PC-9 (cell line): ENCODE measurements around the gene CRADD. TPM values are rescaled to one million over a fixed set of nuclear protein-coding genes. Genes with fewer than 3 reads are reported as not detected.

Source experiments
- BruUV-seq: library from RNA; stranded (reverse); fragments of 400-500 nt; replicated peaks from 2 replicates; lab custom pipeline; 2021; lab: Mats Ljungman, UMichigan
- CTCF ChIA-PET: fragments of 300-600 bp; sonication (Branson Sonifier 250); formaldehyde crosslinking; loops from one replicate; lab custom pipeline; 2022; ENCODE audit warnings: antibody characterized with exemption; lab: Charles Lee
- POLR2A ChIA-PET: fragments of 300-600 bp; sonication (Branson Sonifier 250); formaldehyde crosslinking; loops from one replicate; lab custom pipeline; 2022; ENCODE audit warnings: antibody characterized with exemption; ENCODE audit not compliant: unreplicated experiment; lab: Charles Lee
- DNase-seq, 2 experiments: peaks; one replicate each; pipeline versions ENCODE4 v3.0.0 to v3.0.0-alpha.2; 2015 to 2022; ENCODE audit warnings: mixed read lengths in 1 of 2
- H2AFZ ChIP-seq: fragments of 200-600 bp; sonication (generic); 2 replicates; pipeline ENCODE4 v1.8.1; 2017; ENCODE audit warnings: antibody characterized with exemption
- H3F3A ChIP-seq: fragments of 200-600 bp; sonication (generic); 2 replicates; pipeline ENCODE4 v1.8.1; 2017; ENCODE audit warnings: antibody characterized with exemption, mild to moderate bottlenecking, low read depth; ENCODE audit not compliant: insufficient read depth
- H3K27ac ChIP-seq: fragments of 200-600 bp; sonication (generic); 2 replicates; pipeline ENCODE4 v1.6.1; 2016; ENCODE audit warnings: mixed run types
- H3K27me3 ChIP-seq: fragments of 200-600 bp; sonication (generic); 2 replicates; pipeline ENCODE4 v1.6.1; 2016; ENCODE audit warnings: low read depth, mixed run types; ENCODE audit not compliant: insufficient read depth
- H3K36me3 ChIP-seq: fragments of 200-600 bp; sonication (generic); 2 replicates; pipeline ENCODE4 v1.6.1; 2016; ENCODE audit warnings: low read depth, mixed run types
- H3K4me1 ChIP-seq: fragments of 200-600 bp; sonication (generic); replicated peaks from 2 replicates; pipeline ENCODE4 v1.6.1; 2016; ENCODE audit warnings: mixed run types; ENCODE audit not compliant: insufficient read depth
- H3K4me2 ChIP-seq: fragments of 200-600 bp; sonication (generic); 2 replicates; pipeline ENCODE4 v1.6.1; 2017; ENCODE audit warnings: mixed run types
- H3K4me3 ChIP-seq: fragments of 200-600 bp; sonication (generic); 2 replicates; pipeline ENCODE4 v1.6.1; 2016; ENCODE audit warnings: mixed run types
- H3K79me2 ChIP-seq: fragments of 200-600 bp; sonication (generic); 2 replicates; pipeline ENCODE4 v1.6.1; 2017; ENCODE audit warnings: low read depth, mixed run types
- H3K9me2 ChIP-seq: fragments of 200-600 bp; sonication (generic); 2 replicates; pipeline ENCODE4 v1.8.1; 2017; ENCODE audit warnings: mild to moderate bottlenecking; ENCODE audit not compliant: insufficient read depth
- H3K9me3 ChIP-seq: fragments of 200-600 bp; sonication (generic); 2 replicates; pipeline ENCODE4 v1.8.1; 2016; ENCODE audit warnings: low read depth; ENCODE audit not compliant: insufficient read depth
- H4K20me1 ChIP-seq: fragments of 200-600 bp; sonication (generic); 2 replicates; pipeline ENCODE4 v1.8.1; 2017; ENCODE audit not compliant: insufficient read depth
- CTCF ChIP-seq: fragments of 200-600 bp; sonication (generic); conservative IDR thresholded peaks from 2 replicates; pipeline ENCODE4 v1.6.1; 2017; ENCODE audit warnings: mixed run types, antibody characterized with exemption, mild to moderate bottlenecking, moderate library complexity
- EZH2 ChIP-seq: fragments of 200-600 bp; sonication (generic); IDR thresholded peaks from 2 replicates; pipeline ENCODE4 v1.8.0; 2017; ENCODE audit warnings: antibody characterized with exemption, low read depth
- intact Hi-C: fragments of 100-400 bp; cut with micrococcal nuclease; formaldehyde crosslinking; loops from one replicate; pipeline ENCODE4 v1.10.0; 2022; ENCODE audit not compliant: unreplicated experiment
- total RNA-seq: library from RNA; stranded (reverse); gene quantifications from 2 replicates; pipeline ENCODE4 v1.2.3, GENCODE V29; 2021

CRADD gene
- total RNA-seq, 1 experiment from 2014 or later, result 7.6 TPM

- Histone ChIP-seq H3K4me2 (no peak overlapping the region), H3K36me3 (no peaks in the 10 kb centered on the region), H3K79me2 (no peaks in the 10 kb centered on the region), H3K4me3 (no peak overlapping the region), H3K4me1 (no peaks in the 10 kb centered on the region), H2AFZ (no peak overlapping the region), H3K27me3 (no peaks in the 10 kb centered on the region), H3K27ac (no peak overlapping the region), H3K9me3 (peaks cover 11% of the 10 kb centered on the region; the same call in 1 of the 2 replicates), H3K9me2 (no peaks in the 10 kb centered on the region), H4K20me1 (no peaks in the 10 kb centered on the region), H3F3A (no peaks in the 10 kb centered on the region)
- no peak for DNase-seq
- CTCF ChIA-PET, result no interaction called here
- POLR2A ChIA-PET, result no interaction called here
- intact Hi-C loops, result no loop called here
- no peak for TF ChIP-seq EZH2
- TF ChIP-seq CTCF, result no peak
- BruUV-seq, result no TSS peak
These were observed 185.2 kb downstream of the CRADD start for GRCh38 chr12:93862424-93862823.

- H3K36me3 ChIP-seq, result no peaks in the 10 kb centered on the region
These were observed 188.6 kb downstream of the CRADD start for GRCh38 chr12:93865751-93866150.

GRCh38 chr12:93868771-93869170 is 191.6 kb downstream of the CRADD start:
- intact Hi-C loops, result no loop called here
- CTCF ChIA-PET, result no interaction called here
- BruUV-seq, result no TSS peak
- POLR2A ChIA-PET, result no interaction called here
- no peaks in the 10 kb centered on the region for H3K36me3 ChIP-seq
- H3K79me2 ChIP-seq, result no peaks in the 10 kb centered on the region
- H2AFZ ChIP-seq, result no peak overlapping the region
- H3K27me3 ChIP-seq, result no peaks in the 10 kb centered on the region
- H3K9me2 ChIP-seq, result no peaks in the 10 kb centered on the region
- no peaks in the 10 kb centered on the region for H4K20me1 ChIP-seq
- no peak for TF ChIP-seq CTCF
- TF ChIP-seq EZH2, result no peak
- H3K27ac ChIP-seq, result no peak overlapping the region
- H3K4me1 ChIP-seq, result no peaks in the 10 kb centered on the region
- no peak overlapping the region for H3K4me2 ChIP-seq
- H3K4me3 ChIP-seq, result no peak overlapping the region
- no peaks in the 10 kb centered on the region for H3F3A ChIP-seq
- no peak for DNase-seq
- H3K9me3 ChIP-seq, result peaks cover 17% of the 10 kb centered on the region

More at GRCh38 chr12:93865751-93866150, 188.6 kb downstream of the CRADD start:
- intact Hi-C loops, result no loop called here
- ChIA-PET CTCF (no interaction called here), POLR2A (no interaction called here)
- no peak for DNase-seq
- Histone ChIP-seq H3K9me3 (peaks cover 11% of the 10 kb centered on the region; the same call in 1 of the 2 replicates), H3K9me2 (no peaks in the 10 kb centered on the region), H3K79me2 (no peaks in the 10 kb centered on the region), H3K4me1 (no peaks in the 10 kb centered on the region), H3K27ac (no peak overlapping the region), H3K4me2 (no peak overlapping the region), H4K20me1 (no peaks in the 10 kb centered on the region), H2AFZ (no peak overlapping the region), H3K4me3 (no peak overlapping the region), H3K27me3 (no peaks in the 10 kb centered on the region), H3F3A (no peaks in the 10 kb centered on the region)
- BruUV-seq, result no TSS peak
- TF ChIP-seq CTCF, result no peak
- TF ChIP-seq EZH2, result no peak
